ENCODE results near the gene LOC128125822.
A peak's percentile ranks its signal among the peaks of the same experiment; 100 is the strongest.

LOC128125822 gene

GRCh38 chr6:63576147-63576772 lies 4.0 kb downstream of the LOC128125822 start:
- intact Hi-C loops (cut with DNase I): no loop called here
- H3K27ac ChIP-seq: peak overlapping the region in 1 of 2 donors; percentile 100
- peaks cover 12 to 51% of the 10 kb centered on the region in 2 donors for H3K36me3 ChIP-seq
- DNase-seq (no peak), ATAC-seq (no peak)
- no peak for TF ChIP-seq CTCF (IDR thresholded peaks at IDR 0.05)
- peaks cover 10 to 24% of the 10 kb centered on the region in 2 donors for H3K4me1 ChIP-seq
- no peaks in the 10 kb centered on the region for H3K27me3 ChIP-seq
- no peaks in the 10 kb centered on the region for H3K9me3 ChIP-seq
- H3K4me3 ChIP-seq: peak overlapping the region in 1 of 2 donors; percentile 90

- Histone ChIP-seq H3K4me3 (no peak overlapping the region), H3K36me3 (peaks cover 12 to 60% of the 10 kb centered on the region in 2 donors), H3K4me1 (peaks cover 10 to 18% of the 10 kb centered on the region in 2 donors), H3K27me3 (no peaks in the 10 kb centered on the region), H3K9me3 (no peaks in the 10 kb centered on the region), H3K27ac (peak overlapping the region in 1 of 2 donors; percentile 100)
- intact Hi-C loops (cut with DNase I): no loop called here
- no peak for DNase-seq
- TF ChIP-seq CTCF (IDR thresholded peaks at IDR 0.05): no peak
- ATAC-seq: no peak
Measured at GRCh38 chr6:63576985-63577712, 4.9 kb downstream of the LOC128125822 start.

GRCh38 chr6:63578757-63579156 lies 6.5 kb downstream of the LOC128125822 start:
- no peak overlapping the region for H3K4me3 ChIP-seq
- H3K27ac ChIP-seq: no peak overlapping the region
- ATAC-seq (no peak), DNase-seq (no peak)
- intact Hi-C loops (cut with DNase I): no loop called here
- H3K27me3 ChIP-seq: no peaks in the 10 kb centered on the region
- peaks cover 12 to 74% of the 10 kb centered on the region in 2 donors for H3K36me3 ChIP-seq
- no peak for TF ChIP-seq CTCF (IDR thresholded peaks at IDR 0.05)
- no peaks in the 10 kb centered on the region for H3K9me3 ChIP-seq
- H3K4me1 ChIP-seq: peaks cover 10 to 18% of the 10 kb centered on the region in 2 donors

GRCh38 chr6:63579937-63580703 lies 7.8 kb downstream of the LOC128125822 start:
- no peaks in the 10 kb centered on the region for H3K9me3 ChIP-seq
- no peak overlapping the region for H3K27ac ChIP-seq
- H3K4me1 ChIP-seq: peaks cover 3 to 9% of the 10 kb centered on the region in 2 donors
- H3K4me3 ChIP-seq: no peak overlapping the region
- intact Hi-C loops (cut with DNase I): no loop called here
- DNase-seq (no peak), ATAC-seq (no peak)
- peaks cover 12 to 80% of the 10 kb centered on the region in 2 donors for H3K36me3 ChIP-seq
- no peaks in the 10 kb centered on the region for H3K27me3 ChIP-seq
- TF ChIP-seq CTCF (IDR thresholded peaks at IDR 0.05): no peak

GRCh38 chr6:63580704-63580961 lies 8.4 kb downstream of the LOC128125822 start:
- Histone ChIP-seq H3K9me3 (no peaks in the 10 kb centered on the region), H3K4me1 (peaks cover 3 to 9% of the 10 kb centered on the region in 2 donors), H3K36me3 (peaks cover 12 to 80% of the 10 kb centered on the region in 2 donors), H3K27me3 (no peaks in the 10 kb centered on the region), H3K4me3 (no peak overlapping the region), H3K27ac (no peak overlapping the region)
- no peak for DNase-seq
- no peak for TF ChIP-seq CTCF (IDR thresholded peaks at IDR 0.05)
- intact Hi-C loops (cut with DNase I): no loop called here
- no peak for ATAC-seq
